Measurements from ENCODE around the gene SCGB1C2. TPM values are rescaled to one million over a fixed set of nuclear protein-coding genes. Genes with fewer than 3 reads are reported as not detected.
"Not testable (repeated sequence)": the region's sequence is repeated elsewhere in the genome, so short reads cannot be mapped to it uniquely, and the experiment has no call there.

The SCGB1C2 gene
- polyA plus RNA-seq, 1 donor (not counting 4 experiments of a cell fraction or from before 2014, with no cell fraction given), result not detected

- Histone ChIP-seq H3K9me1 (ENCODE audit: control insufficient read depth, extremely low read depth, insufficient read depth, low read length) (no peaks in the 10 kb centered on the region), H3K79me2 (ENCODE audit: control insufficient read depth, insufficient read depth, low read length) (no peaks in the 10 kb centered on the region), H3K4me3 (ENCODE audit: control insufficient read depth in 2 of 3, extremely low read depth in 1 of 3, insufficient read depth in 2 of 3, low read depth in 1 of 3, low read length in 3 of 3) (no peak overlapping the region), H3K4me1 (ENCODE audit: control insufficient read depth, extremely low read depth, insufficient read depth, low read length) (no peaks in the 10 kb centered on the region), H3K27ac (ENCODE audit: control insufficient read depth, insufficient read depth, low read length) (no peak overlapping the region), H3K27me3 (ENCODE audit: control insufficient read depth, extremely low read depth, insufficient read depth, low read length) (peaks cover 6% of the 10 kb centered on the region), H4K20me1 (ENCODE audit: control insufficient read depth, extremely low read depth, insufficient read depth, low read length) (no peaks in the 10 kb centered on the region), H3K4me2 (ENCODE audit: control insufficient read depth, extremely low read depth, insufficient read depth, low read depth, low read length) (no peak overlapping the region), H3K36me3 (ENCODE audit: control insufficient read depth in 2 of 2, extremely low read depth in 1 of 2, insufficient read depth in 2 of 2, low read length in 2 of 2) (no peaks in the 10 kb centered on the region), H3K9me3 (ENCODE audit: control insufficient read depth, low read depth, low read length) (no peaks in the 10 kb centered on the region), H2AFZ (ENCODE audit: control insufficient read depth, low read length) (no peak overlapping the region), H3K9ac (ENCODE audit: control insufficient read depth, extremely low read depth, insufficient read depth, low read length) (no peak overlapping the region)
- dilution Hi-C loops (cut with MboI; ENCODE audit: extremely low pct_ligation_motif_present, low sequenced_read_pairs), result no loop called here
- FAIRE-seq, result no peak
- DNase-seq (ENCODE audit: low read depth, low spot score), result no peak
- no peak for TF ChIP-seq CTCF (optimal IDR thresholded peaks at IDR 0.05 in 1 of 3, IDR thresholded peaks at IDR 0.05 in 1 of 3, conservative IDR thresholded peaks at IDR 0.05 in 1 of 3; ENCODE audit: extremely low read depth in 1 of 3, insufficient read depth in 2 of 3, low read length in 3 of 3)
- no peak for TF ChIP-seq EZH2 (IDR thresholded peaks at IDR 0.05; ENCODE audit: low read length)
Observed at GRCh38 chr17:165939-166338, 28.6 kb downstream of the SCGB1C2 start.

- H2AFZ ChIP-seq (ENCODE audit: control insufficient read depth, low read length); DNase-seq (ENCODE audit: low read depth, low spot score); H3K4me2 ChIP-seq (ENCODE audit: control insufficient read depth, extremely low read depth, insufficient read depth, low read depth, low read length); H3K27ac ChIP-seq (ENCODE audit: control insufficient read depth, insufficient read depth, low read length); H3K4me3 ChIP-seq (ENCODE audit: control insufficient read depth in 2 of 3, extremely low read depth in 1 of 3, insufficient read depth in 2 of 3, low read depth in 1 of 3, low read length in 3 of 3); H3K9me1 ChIP-seq (ENCODE audit: control insufficient read depth, extremely low read depth, insufficient read depth, low read length); H3K36me3 ChIP-seq (ENCODE audit: control insufficient read depth in 2 of 2, extremely low read depth in 1 of 2, insufficient read depth in 2 of 2, low read length in 2 of 2); H4K20me1 ChIP-seq (ENCODE audit: control insufficient read depth, extremely low read depth, insufficient read depth, low read length); FAIRE-seq; H3K9ac ChIP-seq (ENCODE audit: control insufficient read depth, extremely low read depth, insufficient read depth, low read length); H3K9me3 ChIP-seq (ENCODE audit: control insufficient read depth, low read depth, low read length); H3K27me3 ChIP-seq (ENCODE audit: control insufficient read depth, extremely low read depth, insufficient read depth, low read length); H3K4me1 ChIP-seq (ENCODE audit: control insufficient read depth, extremely low read depth, insufficient read depth, low read length); dilution Hi-C loops (cut with MboI; ENCODE audit: extremely low pct_ligation_motif_present, low sequenced_read_pairs); H3K79me2 ChIP-seq (ENCODE audit: control insufficient read depth, insufficient read depth, low read length): not testable (repeated sequence)
Observed at GRCh38 chr17:168614-169013, 31.2 kb downstream of the SCGB1C2 start.

DNA sequence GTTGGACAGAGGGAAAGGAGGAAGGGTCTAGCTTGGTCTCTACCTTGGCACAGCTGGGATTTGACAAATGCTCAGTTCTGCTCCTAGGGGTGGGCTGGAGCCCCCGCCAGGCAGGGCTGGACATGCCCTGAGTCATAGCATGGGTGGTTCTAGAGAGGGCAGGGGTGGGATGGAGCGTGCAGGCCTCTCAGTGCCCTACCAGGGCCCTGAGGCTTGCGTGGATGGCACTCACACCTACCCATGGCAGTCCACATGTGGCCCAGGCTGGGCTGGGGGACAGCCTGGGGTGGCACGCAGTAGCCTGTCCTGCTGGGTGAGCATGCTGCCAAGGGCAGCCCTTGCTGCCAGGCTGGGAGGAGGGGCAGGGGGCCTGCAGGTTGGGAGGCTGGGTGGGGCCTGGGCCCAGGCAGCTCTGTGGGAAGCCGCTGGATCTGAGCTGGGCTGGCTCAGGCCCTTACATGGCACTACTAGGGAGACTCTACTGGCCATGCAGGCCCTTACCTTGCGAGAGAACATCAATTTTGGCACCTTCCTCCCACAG lies 32.8 kb downstream of the SCGB1C2 start:
- FAIRE-seq, result no peak

More for the DNA sequence above, 32.8 kb downstream of the SCGB1C2 start:
- no peak overlapping the region for H3K4me3 ChIP-seq (ENCODE audit: control insufficient read depth in 2 of 3, extremely low read depth in 1 of 3, insufficient read depth in 2 of 3, low read depth in 1 of 3, low read length in 3 of 3)
- H3K9ac ChIP-seq (ENCODE audit: control insufficient read depth, extremely low read depth, insufficient read depth, low read length), result no peak overlapping the region
- H3K9me3 ChIP-seq (ENCODE audit: control insufficient read depth, low read depth, low read length), result no peaks in the 10 kb centered on the region
- no peaks in the 10 kb centered on the region for H3K79me2 ChIP-seq (ENCODE audit: control insufficient read depth, insufficient read depth, low read length)
- H3K9me1 ChIP-seq (ENCODE audit: control insufficient read depth, extremely low read depth, insufficient read depth, low read length), result no peaks in the 10 kb centered on the region
- TF ChIP-seq EZH2 (IDR thresholded peaks at IDR 0.05; ENCODE audit: low read length), result no peak
- TF ChIP-seq CTCF (optimal IDR thresholded peaks at IDR 0.05 in 1 of 3, IDR thresholded peaks at IDR 0.05 in 1 of 3, conservative IDR thresholded peaks at IDR 0.05 in 1 of 3; ENCODE audit: extremely low read depth in 1 of 3, insufficient read depth in 2 of 3, low read length in 3 of 3), result no peak
- H3K27ac ChIP-seq (ENCODE audit: control insufficient read depth, insufficient read depth, low read length), result no peak overlapping the region
- H3K27me3 ChIP-seq (ENCODE audit: control insufficient read depth, extremely low read depth, insufficient read depth, low read length), result peaks cover 4% of the 10 kb centered on the region
- no peak overlapping the region for H2AFZ ChIP-seq (ENCODE audit: control insufficient read depth, low read length)
- no peaks in the 10 kb centered on the region for H3K4me1 ChIP-seq (ENCODE audit: control insufficient read depth, extremely low read depth, insufficient read depth, low read length)
- DNase-seq (ENCODE audit: low read depth, low spot score), result no peak
- no peaks in the 10 kb centered on the region for H3K36me3 ChIP-seq (ENCODE audit: control insufficient read depth in 2 of 2, extremely low read depth in 1 of 2, insufficient read depth in 2 of 2, low read length in 2 of 2)
- dilution Hi-C loops (cut with MboI; ENCODE audit: extremely low pct_ligation_motif_present, low sequenced_read_pairs), result no loop called here
- no peaks in the 10 kb centered on the region for H4K20me1 ChIP-seq (ENCODE audit: control insufficient read depth, extremely low read depth, insufficient read depth, low read length)
- no peak overlapping the region for H3K4me2 ChIP-seq (ENCODE audit: control insufficient read depth, extremely low read depth, insufficient read depth, low read depth, low read length)

Measured in keratinocyte (primary cell).